H1 (cell line): Measurements from ENCODE around the gene GNAT1. TPM values are rescaled to one million over a fixed set of nuclear protein-coding genes. Genes with fewer than 3 reads are reported as not detected.

Experiments
- CTCF ChIA-PET: fragments of 300-600 bp; sonication (Branson Sonifier 250); formaldehyde crosslinking; loops from one replicate; lab custom pipeline; 2021; ENCODE audit not compliant: partially characterized antibody; lab: Charles Lee
- POLR2A ChIA-PET: fragments of 300-600 bp; sonication (Branson Sonifier 250); formaldehyde crosslinking; loops from one replicate; lab custom pipeline; 2021; ENCODE audit warnings: inconsistent platforms; ENCODE audit not compliant: partially characterized antibody; lab: Charles Lee
- DNase-seq, 2 experiments: peaks; one replicate each; pipeline versions ENCODE4 v3.0.0 to v3.0.0-alpha.2; 2010 to 2022; ENCODE audit warnings: low spot score in 2 of 2, low read depth in 1 of 2, mixed read lengths in 1 of 2
- FAIRE-seq: peaks from 2 replicates; lab custom pipeline; 2011; peaks lifted over from hg19 to GRCh38; lab: Jason Lieb, UNC
- H2AFZ ChIP-seq: 2 replicates; pipeline ENCODE4 v1.8.1; 2012; ENCODE audit warnings: low read length, inconsistent platforms
- H2AK5ac ChIP-seq: 2 replicates; pipeline ENCODE4 v1.6.1; 2013; ENCODE audit warnings: low read depth, low read length
- H2BK120ac ChIP-seq: replicated peaks from 2 replicates; pipeline ENCODE3; 2013; ENCODE audit warnings: low read depth, low read length, inconsistent platforms
- H2BK12ac ChIP-seq: 2 replicates; pipeline ENCODE4 v1.6.1; 2013; ENCODE audit warnings: low read depth, low read length
- H2BK15ac ChIP-seq: 2 replicates; pipeline ENCODE4 v1.6.1; 2013; ENCODE audit warnings: low read length
- H2BK20ac ChIP-seq: 2 replicates; pipeline ENCODE4 v1.6.1; 2013; ENCODE audit warnings: low read length
- H2BK5ac ChIP-seq: 2 replicates; pipeline ENCODE4 v1.6.1; 2013; ENCODE audit warnings: low read depth, low read length
- H3K14ac ChIP-seq: 2 replicates; pipeline ENCODE4 v1.6.1; 2013; ENCODE audit warnings: inconsistent platforms; ENCODE audit not compliant: insufficient read length
- H3K18ac ChIP-seq: 2 replicates; pipeline ENCODE4 v1.6.1; 2013; ENCODE audit warnings: low read length; ENCODE audit errors: extremely low read depth
- H3K23ac ChIP-seq: 2 replicates; pipeline ENCODE4 v1.6.1; 2013; ENCODE audit warnings: inconsistent platforms; ENCODE audit not compliant: insufficient read length
- H3K23me2 ChIP-seq: 2 replicates; pipeline ENCODE4 v1.6.1; 2013; ENCODE audit warnings: low read depth, low read length
- H3K27ac ChIP-seq: 2 replicates; pipeline ENCODE4 v1.6.1; 2011; ENCODE audit warnings: low read depth, low read length, inconsistent platforms
- H3K27me3 ChIP-seq, 4 experiments: replicated peaks in 1 of 4; 1 replicate in 1 of 4; 2 replicates in 3 of 4; pipeline versions ENCODE4 v1.6.1 to v1.8.1; 2011 to 2013; ENCODE audit warnings: low read length in 3 of 4, mild to moderate bottlenecking in 3 of 4, inconsistent platforms in 2 of 4, mixed read lengths in 2 of 4, moderate library complexity in 1 of 4; ENCODE audit not compliant: control insufficient read depth in 3 of 4, insufficient read depth in 3 of 4; ENCODE audit errors: extremely low read depth in 1 of 4
- H3K36me3 ChIP-seq, 4 experiments: 2 replicates each; pipeline versions ENCODE4 v1.6.1 to v1.8.1; 2011 to 2013; ENCODE audit warnings: mild to moderate bottlenecking in 4 of 4, low read length in 3 of 4, moderate library complexity in 2 of 4, control low read depth in 1 of 4, inconsistent platforms in 1 of 4; ENCODE audit not compliant: insufficient read depth in 4 of 4, control insufficient read depth in 2 of 4
- H3K4ac ChIP-seq: replicated peaks from 2 replicates; pipeline ENCODE3; 2013; ENCODE audit warnings: low read length, low read depth, mixed read lengths, inconsistent platforms; ENCODE audit not compliant: insufficient read length
- H3K4me1 ChIP-seq, 4 experiments: replicated peaks in 1 of 4; 1 replicate in 1 of 4; 2 replicates in 3 of 4; pipeline versions ENCODE4 v1.6.1 to v1.8.1; 2011 to 2013; ENCODE audit warnings: low read length in 3 of 4, inconsistent platforms in 2 of 4, mixed read lengths in 1 of 4; ENCODE audit not compliant: insufficient read depth in 4 of 4, control insufficient read depth in 3 of 4
- H3K4me2 ChIP-seq, 2 experiments: 2 replicates each; pipeline versions ENCODE4 v1.6.1 to v1.8.1; 2011 to 2013; ENCODE audit warnings: low read depth in 2 of 2, low read length in 2 of 2, control low read depth in 1 of 2, inconsistent platforms in 1 of 2, mild to moderate bottlenecking in 1 of 2; ENCODE audit not compliant: insufficient read depth in 1 of 2
- H3K4me3 ChIP-seq, 4 experiments: fragments of 200-600, 300-600 bp in 1 of 4; sonication (generic), shearing (Covaris generic), sonication (Bioruptor Twin) in 1 of 4; 2 replicates each; pipeline versions ENCODE4 v1.5.1 to v1.8.1; 2011 to 2016; ENCODE audit warnings: low read length in 4 of 4, low read depth in 3 of 4, control low read depth in 2 of 4, inconsistent platforms in 2 of 4, mild to moderate bottlenecking in 2 of 4, mixed read lengths in 1 of 4, moderate library complexity in 1 of 4; ENCODE audit not compliant: insufficient read depth in 2 of 4; ENCODE audit errors: extremely low read depth in 1 of 4
- H3K56ac ChIP-seq: replicated peaks from 2 replicates; pipeline ENCODE3; 2013; ENCODE audit warnings: low read depth, mild to moderate bottlenecking, mixed read lengths, low read length, inconsistent platforms; ENCODE audit not compliant: insufficient read length
- H3K79me1 ChIP-seq: 2 replicates; pipeline ENCODE4 v1.6.1; 2013; ENCODE audit warnings: low read depth, low read length, control low read depth
- H3K79me2 ChIP-seq, 2 experiments: 2 replicates each; pipeline versions ENCODE4 v1.6.1 to v1.8.1; 2012 to 2013; ENCODE audit warnings: low read length in 2 of 2, mild to moderate bottlenecking in 2 of 2, inconsistent platforms in 1 of 2; ENCODE audit not compliant: insufficient read depth in 2 of 2, control insufficient read depth in 1 of 2
- H3K9ac ChIP-seq, 4 experiments: replicated peaks in 1 of 4; 1 replicate in 1 of 4; 2 replicates in 3 of 4; pipeline versions ENCODE4 v1.6.1 to v1.8.1; 2011 to 2013; ENCODE audit warnings: low read depth in 3 of 4, low read length in 3 of 4, control low read depth in 2 of 4, mild to moderate bottlenecking in 2 of 4, moderate library complexity in 2 of 4, inconsistent platforms in 1 of 4; ENCODE audit errors: extremely low read depth in 1 of 4
- H3K9me3 ChIP-seq, 2 experiments: 2 replicates each; pipeline versions ENCODE4 v1.6.1 to v1.8.1; 2012 to 2013; ENCODE audit warnings: mild to moderate bottlenecking in 2 of 2, moderate library complexity in 2 of 2, control low read depth in 1 of 2, inconsistent platforms in 1 of 2, low read depth in 1 of 2, low read length in 1 of 2, mixed read lengths in 1 of 2; ENCODE audit not compliant: insufficient read depth in 2 of 2
- H4K20me1 ChIP-seq, 2 experiments: replicated peaks in 1 of 2; 2 replicates each; pipeline versions ENCODE3 to v1.8.1; 2011 to 2013; ENCODE audit warnings: inconsistent platforms in 2 of 2, low read length in 2 of 2, mild to moderate bottlenecking in 1 of 2; ENCODE audit not compliant: insufficient read depth in 2 of 2, control insufficient read depth in 1 of 2
- H4K5ac ChIP-seq: 2 replicates; pipeline ENCODE4 v1.6.1; 2013; ENCODE audit warnings: low read length, low read depth, mixed read lengths, inconsistent platforms; ENCODE audit not compliant: insufficient read length
- H4K8ac ChIP-seq: 2 replicates; pipeline ENCODE4 v1.8.0; 2013; ENCODE audit warnings: mild to moderate bottlenecking, moderate library complexity, low read length, inconsistent platforms; ENCODE audit not compliant: insufficient read depth; ENCODE audit errors: extremely low read depth
- H4K91ac ChIP-seq: replicated peaks from 2 replicates; pipeline ENCODE3; 2013; ENCODE audit warnings: low read length, mixed read lengths, inconsistent platforms; ENCODE audit not compliant: insufficient read length
- E2F6 ChIP-seq: IDR thresholded peaks from 2 replicates; pipeline ENCODE4 v1.6.1; 2012; ENCODE audit warnings: inconsistent platforms
- GABPA ChIP-seq: IDR thresholded peaks from 2 replicates; pipeline ENCODE4 v1.6.1; 2011; ENCODE audit warnings: mild to moderate bottlenecking, low read length, moderate library complexity, borderline replicate concordance; ENCODE audit not compliant: insufficient read depth
- HDAC6 ChIP-seq: IDR thresholded peaks from one replicate; pipeline ENCODE4 v1.7.1; 2012; ENCODE audit warnings: low read depth, mild to moderate bottlenecking, inconsistent platforms, low read length, moderate library complexity
- KDM4A ChIP-seq: IDR thresholded peaks from one replicate; pipeline ENCODE4 v1.7.1; 2012; ENCODE audit warnings: low read depth, mild to moderate bottlenecking, moderate library complexity, low read length, inconsistent platforms; ENCODE audit not compliant: severe bottlenecking
- MAX ChIP-seq: IDR thresholded peaks from 2 replicates; pipeline ENCODE4 v1.6.1; 2012; ENCODE audit warnings: inconsistent platforms
- SIX5 ChIP-seq: IDR thresholded peaks from 2 replicates; pipeline ENCODE4 v1.6.1; 2011; ENCODE audit warnings: mild to moderate bottlenecking, low read depth, low read length
- SP1 ChIP-seq: IDR thresholded peaks from 2 replicates; pipeline ENCODE4 v1.6.1; 2011; ENCODE audit warnings: low read depth, low read length
- SP4 ChIP-seq: IDR thresholded peaks from 2 replicates; pipeline ENCODE4 v1.6.1; 2012; ENCODE audit warnings: low read length, inconsistent platforms
- TAF1 ChIP-seq: IDR thresholded peaks from 2 replicates; pipeline ENCODE4 v1.6.1; 2011; ENCODE audit warnings: mild to moderate bottlenecking, low read depth, low read length
- WGBS, 2 experiments: shearing (Covaris generic) in 1 of 2; methylation state at CpG; one replicate each; pipeline versions ENCODE4 v1.1.6 to v1.1.7; 2013 to 2015; ENCODE audit warnings: low lambda C conversion rate in 2 of 2, mixed read lengths in 2 of 2, inconsistent platforms in 1 of 2, low coverage in 1 of 2, missing lambda C conversion rate in 1 of 2; ENCODE audit not compliant: insufficient replicate concordance in 2 of 2, insufficient coverage in 1 of 2, insufficient read length in 1 of 2; ENCODE audit errors: extremely low coverage in 1 of 2, missing lambda C conversion rate in 1 of 2; 5-methylcytosine and 5-hydroxymethylcytosine counted together
- polyA plus RNA-seq, 7 experiments: library from polyadenylated mRNA; depleted of rRNA in 3 of 7; stranded (reverse) in 5 of 7; unstranded in 2 of 7; fragments of >200 nt in 5 of 7; fragments of 200-250 nt in 2 of 7; gene quantifications; 1 replicate in 5 of 7; 2 replicates in 1 of 7; 4 replicates in 1 of 7; pipeline versions ENCODE4 v1.2.1 to v1.2.3, GENCODE V29; 2011 to 2013; ENCODE audit warnings: missing spikeins in 2 of 7, mixed read lengths in 2 of 7
- total RNA-seq: library from RNA; stranded (reverse); fragmentation: NEBNext Ultra II Directional; extraction: Animal tissue kit (Norgen Biotek cat#: 25700); gene quantifications from 2 replicates; pipeline ENCODE4 v1.2.1, GENCODE V29; 2021

GNAT1 gene
- total and polyA plus RNA-seq, 2 of the 8 experiments (the other 6 are each of a cell fraction or from before 2014, with no cell fraction given): 0.08 TPM; not detected in 1

DNA sequence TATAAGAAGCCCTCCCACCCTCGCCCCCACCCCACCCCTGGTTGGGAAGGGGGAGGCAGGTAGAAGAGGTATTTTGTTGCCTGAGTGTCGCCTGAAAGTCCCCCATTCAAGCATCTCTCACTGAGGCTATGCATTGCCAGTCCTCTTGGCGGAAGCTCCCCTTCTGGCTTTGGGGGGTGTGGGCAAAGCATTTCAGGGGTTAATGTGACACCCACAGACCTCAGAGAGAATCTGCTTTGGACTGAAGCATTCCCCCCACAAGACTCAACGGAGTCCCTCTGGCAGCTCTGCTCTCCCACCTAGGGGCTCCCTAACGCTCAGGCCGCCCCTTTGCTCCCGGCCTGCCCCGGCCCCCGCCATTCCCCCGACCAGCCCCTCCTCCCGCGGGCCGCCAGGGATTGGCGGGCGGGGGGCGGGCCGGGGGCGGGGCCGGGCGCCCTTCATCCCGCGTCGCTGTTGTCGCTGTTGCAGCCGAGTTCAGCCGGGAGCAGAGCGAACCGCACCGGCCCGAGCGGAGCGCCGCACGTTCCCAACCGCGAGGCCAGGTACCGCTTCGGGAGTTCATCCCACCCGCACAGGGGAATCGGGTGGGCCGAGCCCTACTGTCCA is 13.5 kb downstream of the GNAT1 start, which contains the start of gene SLC38A3:
Gene SLC38A3 (plus strand): TSS at position 468 of the 609 bp plus-strand sequence. CDS start 8,929 bp downstream, outside the sequence.
- Histone ChIP-seq H4K20me1 (no peaks in the 10 kb centered on the region), H3K27me3 (peaks cover 2 to 28% (median 21%) of the 10 kb centered on the region in 4 experiments), H3K9me3 (no peaks in the 10 kb centered on the region), H2AK5ac (0 out of 2 replicates have a peak within 1 kb of the TSS, but pooled peaks have one; percentile 24), H3K4me1 (peaks cover 0 to 21% (median 8%) of the 10 kb centered on the region in 4 experiments; a peak in 6 of 7 replicates), H3K9ac (no peak within 1 kb of the TSS), H3K56ac (no peak within 1 kb of the TSS), H4K91ac (no peak within 1 kb of the TSS), H3K36me3 (no peaks in the 10 kb centered on the region), H3K23ac (no peak within 1 kb of the TSS), H4K5ac (no peak within 1 kb of the TSS), H3K79me2 (no peaks in the 10 kb centered on the region), H3K23me2 (peaks cover 6% of the 10 kb centered on the region), H3K79me1 (no peaks in the 10 kb centered on the region), H2AFZ (peak within 1 kb of the TSS; percentile 99), H4K8ac (peak within 1 kb of the TSS; percentile 75), H2BK15ac (no peak within 1 kb of the TSS), H3K4me3 (peak within 1 kb of the TSS; percentile 33 to 68 (median 58)), H2BK20ac (no peak within 1 kb of the TSS), H2BK12ac (0 out of 2 replicates have a peak within 1 kb of the TSS, but pooled peaks have one; percentile 27), H3K4me2 (peak within 1 kb of the TSS; percentile 76 to 99), H3K27ac (no peak within 1 kb of the TSS), H3K4ac (no peak within 1 kb of the TSS), H3K18ac (peak within 1 kb of the TSS; percentile 81; the same call in 1 of the 2 replicates), H3K14ac (no peak within 1 kb of the TSS), H2BK5ac (no peak within 1 kb of the TSS), H2BK120ac (no peak within 1 kb of the TSS)
- FAIRE-seq: no peak
- TF ChIP-seq SIX5 (no peak), SP4 (no peak), E2F6 (peak; percentile 54; the same call in 1 of the 2 replicates), SP1 (no peak), MAX (peak; percentile 37; the same call in 1 of the 2 replicates), TAF1 (0 out of 2 replicates have a peak, but pooled peaks have one; percentile 33), GABPA (no peak; the same call in 1 of the 2 replicates), KDM4A (peak; percentile 81), HDAC6 (no peak)
- ChIA-PET CTCF (interaction anchor here (0.6 to 48.1 kb wide), 6 partner anchors 16 to 142 kb away, joined by 3 to 2149 read pairs (median 296); partner anchors contain the start of genes GNAI2, GNAT1, LSMEM2 and SEMA3B), POLR2A (interaction anchor here (0.8 to 3.0 kb wide), 7 partner anchors 10 to 79 kb away, joined by 3 to 16 read pairs (median 4); no protein-coding TSS in a partner anchor)
- 11% methylated on average over 3 of the region's 41 CpGs; no CpG with 5 or more reads in 1 of the 2 experiments for WGBS, 2 experiments
- DNase-seq: peak in 1 of 2 experiments; percentile 82
